Astrocyte (in vitro differentiated cells and primary cell): ENCODE results near the gene TMOD3.

ENCODE experiments used
- CTCF ChIP-seq: IDR thresholded peaks from 2 replicates; pipeline ENCODE4 v1.5.1; 2011; ENCODE audit warnings: low read depth, mild to moderate bottlenecking, inconsistent platforms, low read length, moderate library complexity; ENCODE audit not compliant: insufficient read depth
- EZH2 ChIP-seq: IDR thresholded peaks from 2 replicates; pipeline ENCODE4 v1.6.1; 2012; ENCODE audit warnings: mild to moderate bottlenecking, low read length, inconsistent platforms; ENCODE audit not compliant: insufficient read depth

DNA sequence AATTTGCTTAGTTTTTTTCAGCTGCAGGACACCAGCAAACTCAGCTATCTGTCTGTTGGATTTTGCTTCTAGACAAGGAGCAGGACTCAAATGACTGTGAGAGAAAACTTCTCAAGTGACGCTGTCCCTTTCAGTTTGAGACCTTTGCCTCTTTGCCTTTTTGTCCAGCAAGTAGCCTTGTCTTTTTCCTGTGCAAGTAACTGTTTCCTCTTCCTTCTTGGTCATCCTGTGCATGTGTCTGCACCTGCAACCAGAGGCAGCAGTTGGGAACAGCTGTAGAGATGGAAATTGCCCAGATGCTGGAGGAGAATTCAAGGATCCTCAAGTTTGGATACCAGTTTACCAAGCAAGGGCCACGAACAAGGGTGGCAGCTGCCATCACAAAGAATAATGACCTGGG lies 23.3 kb upstream of the TMOD3 start:
- no peak for TF ChIP-seq CTCF
- no peak for TF ChIP-seq EZH2
